Activated CD4-positive, CD25-positive, alpha-beta regulatory T cell treated with anti-CD3 and anti-CD28 coated beads, Interleukin-2, amount 50 U/mL, for 16 hours (primary cell): Measurements from ENCODE around the gene EIF5A2.
A peak's percentile ranks its signal among the peaks of the same experiment; 100 is the strongest.
"Not testable (repeated sequence)": the region's sequence is repeated elsewhere in the genome, so short reads cannot be mapped to it uniquely, and the experiment has no call there.

Source experiments
- DNase-seq: peaks from one replicate; pipeline ENCODE4 v3.0.0-alpha.2; 2020; ENCODE audit warnings: low read depth, low spot score

Gene EIF5A2

GRCh38 chr3:170908235-170909116 lies at the start of gene EIF5A2:
Gene EIF5A2 (minus strand): TSS chr3:170908637. CDS start chr3:170907806, 831 bp downstream.
- DNase-seq = peak; percentile 92

GRCh38 chr3:170956647-170957046 lies 48.2 kb upstream of the EIF5A2 start:
- DNase-seq = no peak

GRCh38 chr3:170953736-170954135 lies 45.3 kb upstream of the EIF5A2 start:
- DNase-seq = no peak

- DNase-seq = no peak
Observed at GRCh38 chr3:170953229-170953628, 44.8 kb upstream of the EIF5A2 start.

DNA sequence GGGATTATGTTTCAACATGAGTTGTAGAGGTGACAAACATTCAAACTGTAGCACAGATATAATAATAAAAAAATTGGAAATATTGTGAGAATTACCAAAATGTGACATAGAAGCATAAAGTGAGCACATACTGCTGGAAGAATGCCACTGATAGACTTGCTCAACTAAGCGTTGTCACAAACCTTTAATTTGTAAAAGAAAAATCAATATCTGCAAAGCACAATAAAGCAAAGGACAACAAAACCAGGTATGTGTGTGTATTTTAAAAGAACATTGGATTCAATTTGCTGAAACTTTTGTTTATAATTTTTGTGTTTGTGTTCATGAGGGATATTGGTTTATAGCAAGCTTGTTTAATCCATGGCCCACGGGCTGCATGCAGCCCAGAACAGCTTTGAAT lies 40.8 kb upstream of the EIF5A2 start:
- DNase-seq = no peak

GRCh38 chr3:170947018-170947769 lies 38.8 kb upstream of the EIF5A2 start:
- no peak for DNase-seq

DNA sequence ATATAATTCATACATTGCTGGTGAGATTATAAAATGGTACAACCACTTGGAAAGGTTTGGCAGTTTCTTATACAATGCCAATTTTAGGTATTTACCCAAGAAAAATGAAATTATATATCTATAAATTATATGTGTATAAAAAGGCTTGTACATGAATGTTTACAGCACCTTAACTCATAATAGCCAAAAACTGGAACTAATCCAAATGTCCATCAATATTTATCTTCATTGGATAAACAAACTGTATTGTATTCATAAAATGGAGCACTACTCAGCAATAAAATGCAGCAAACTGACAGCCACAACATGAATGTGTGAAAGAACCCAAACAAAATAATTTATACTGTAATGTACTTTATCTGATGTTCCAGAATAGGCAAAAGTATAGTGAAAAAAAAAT lies 33.6 kb upstream of the EIF5A2 start:
- no peak for DNase-seq

- DNase-seq = no peak
Observed at GRCh38 chr3:170941551-170941950, 33.1 kb upstream of the EIF5A2 start.

- not testable (repeated sequence) for DNase-seq
Observed at GRCh38 chr3:170933039-170933438, 24.6 kb upstream of the EIF5A2 start.

DNA sequence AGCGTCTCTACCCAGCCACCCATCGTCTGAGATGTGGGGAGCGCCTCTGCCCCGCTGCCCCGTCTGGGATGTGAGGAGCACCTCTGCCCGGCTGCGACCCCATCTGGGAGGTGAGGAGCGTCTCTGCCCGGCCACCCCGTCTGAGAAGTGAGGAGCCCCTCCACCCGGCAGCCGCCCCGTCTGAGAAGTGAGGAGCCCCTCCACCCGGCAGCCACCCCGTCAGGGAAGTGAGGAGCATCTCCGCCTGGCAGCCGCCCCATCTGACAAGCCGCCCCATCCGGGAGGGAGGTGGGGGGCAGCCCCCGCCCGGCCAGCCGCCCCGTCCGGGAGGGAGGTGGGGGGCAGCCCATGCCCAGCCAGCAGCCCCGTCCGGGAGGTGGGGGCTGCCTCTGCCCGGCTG lies 15.1 kb upstream of the EIF5A2 start:
- DNase-seq = not testable (repeated sequence)

GRCh38 chr3:170918715-170919114 lies 10.3 kb upstream of the EIF5A2 start:
- no peak for DNase-seq

DNA sequence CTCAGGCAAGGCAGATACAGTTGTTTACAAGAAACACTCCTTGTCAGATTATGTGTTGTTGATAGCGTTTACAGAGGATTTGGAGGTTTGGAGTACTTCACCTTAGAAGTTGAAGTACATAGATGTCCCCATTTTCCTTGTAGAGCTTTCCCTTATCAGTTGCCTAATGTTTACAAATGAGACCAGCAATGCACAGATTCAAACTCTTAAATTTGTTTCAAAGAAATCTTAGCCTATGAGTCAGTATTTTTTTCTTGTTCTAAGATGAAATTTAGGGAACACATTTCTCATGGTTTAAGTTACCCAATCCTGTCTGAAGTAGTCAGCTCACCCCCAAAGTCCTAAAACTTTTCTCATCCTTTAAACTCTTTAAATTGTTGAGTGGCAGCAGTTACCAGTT lies 6.3 kb upstream of the EIF5A2 start:
- no peak for DNase-seq

DNA sequence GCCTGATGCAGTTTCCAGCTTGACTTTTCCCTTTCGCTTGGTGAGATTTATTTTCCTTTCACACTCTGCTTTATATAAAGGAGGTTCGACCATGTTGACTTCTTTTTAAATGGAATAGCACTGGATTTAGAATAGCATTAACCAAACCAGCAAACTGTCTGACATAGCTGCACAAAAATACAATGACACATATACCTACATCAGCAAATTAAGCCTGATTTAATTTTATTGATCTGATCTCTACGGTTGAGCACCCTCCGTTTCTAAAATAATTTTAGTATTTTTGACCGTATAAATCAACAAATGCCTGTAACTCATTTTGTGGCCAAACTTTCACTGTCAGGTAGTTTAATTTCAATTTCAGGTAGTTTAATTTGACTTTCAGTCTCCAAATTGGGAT lies 5.8 kb upstream of the EIF5A2 start:
- no peak for DNase-seq

- DNase-seq = no peak
Observed at GRCh38 chr3:170911051-170911450, 2.6 kb upstream of the EIF5A2 start.

DNA sequence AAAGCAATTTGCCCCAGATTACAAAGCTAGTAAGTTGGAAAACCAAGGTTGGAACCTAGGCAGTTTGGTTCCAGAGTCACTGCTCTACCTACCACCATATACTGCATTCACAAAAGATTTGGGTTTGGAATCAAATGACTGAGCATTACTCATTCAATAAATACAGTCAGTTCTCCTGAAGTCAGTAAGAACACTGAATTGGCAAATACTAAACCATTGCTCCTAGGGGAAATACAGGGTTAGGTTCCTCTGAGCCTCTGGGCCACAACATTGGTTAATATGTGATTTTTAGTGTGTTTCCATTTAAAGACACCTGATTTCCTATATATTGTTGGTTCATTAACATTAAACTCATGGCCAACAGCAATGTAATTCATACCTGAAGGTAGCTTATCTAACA lies 2.1 kb upstream of the EIF5A2 start:
- no peak for DNase-seq

GRCh38 chr3:170909129-170909903 lies 879 bp upstream of the EIF5A2 start:
- no peak for DNase-seq

GRCh38 chr3:170907637-170908234 lies 701 bp downstream of the EIF5A2 start:
- no peak for DNase-seq

GRCh38 chr3:170905862-170906261 lies 2.6 kb downstream of the EIF5A2 start:
- DNase-seq = no peak

DNA sequence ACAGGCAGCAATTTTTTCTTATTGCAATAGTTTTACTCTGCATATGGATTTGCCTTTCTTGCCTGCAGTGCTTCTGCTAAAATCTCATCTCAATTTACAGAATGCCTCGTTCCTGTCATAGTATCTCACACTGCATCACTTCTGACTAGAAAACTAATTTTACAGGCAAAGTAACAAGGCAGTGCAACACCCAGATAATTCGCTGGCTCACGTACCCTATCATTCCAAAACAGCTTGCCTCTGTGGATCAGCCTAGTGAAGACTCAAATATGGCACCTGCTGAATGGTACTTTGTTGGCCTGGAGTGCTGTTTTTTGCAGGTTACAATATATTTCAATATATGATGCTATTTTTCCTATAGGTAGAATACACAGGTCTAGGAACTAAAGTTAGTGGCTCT lies 5.3 kb downstream of the EIF5A2 start:
- no peak for DNase-seq

DNA sequence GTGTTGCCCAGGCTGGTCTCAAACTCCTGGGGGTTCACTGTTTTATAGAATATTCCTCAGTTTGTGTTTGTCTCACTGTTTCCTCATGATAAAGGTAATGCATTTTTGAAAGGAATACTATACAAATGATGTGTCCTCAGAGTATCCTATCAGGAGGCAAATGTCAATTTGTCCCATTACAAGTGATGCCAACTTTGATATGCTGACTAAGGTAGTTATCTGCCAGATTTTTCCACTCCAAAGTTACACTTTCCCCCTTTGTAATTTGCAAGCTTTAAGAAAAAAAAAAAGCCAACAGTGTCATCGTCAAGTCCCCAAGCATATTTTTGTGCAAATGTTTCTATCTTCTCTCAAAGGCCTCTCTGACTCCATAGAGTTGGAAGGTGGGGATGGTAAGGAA lies 9.0 kb downstream of the EIF5A2 start:
- DNase-seq = no peak

GRCh38 chr3:170897978-170898377 lies 10.5 kb downstream of the EIF5A2 start:
- DNase-seq = no peak

GRCh38 chr3:170897199-170897598 lies 11.2 kb downstream of the EIF5A2 start:
- DNase-seq = not testable (repeated sequence)
